NOMO-1 (cell line): ENCODE data around the gene ADAM12.
"Not testable (repeated sequence)": the region's sequence is repeated elsewhere in the genome, so short reads cannot be mapped to it uniquely, and the experiment has no call there.

Experiments
- DNase-seq, 2 experiments: peaks; one replicate each; lab custom pipeline; 2025; ENCODE audit not compliant: unreplicated experiment in 2 of 2; lab: John Stamatoyannopoulos, UW

The ADAM12 gene

GRCh38 chr10:126405239-126405775 is 17.0 kb upstream of the ADAM12 start:
- no peak for DNase-seq

GRCh38 chr10:126402721-126403695 is 14.7 kb upstream of the ADAM12 start:
- DNase-seq: no peak

GRCh38 chr10:126400641-126401040 is 12.4 kb upstream of the ADAM12 start:
- no peak for DNase-seq

DNA sequence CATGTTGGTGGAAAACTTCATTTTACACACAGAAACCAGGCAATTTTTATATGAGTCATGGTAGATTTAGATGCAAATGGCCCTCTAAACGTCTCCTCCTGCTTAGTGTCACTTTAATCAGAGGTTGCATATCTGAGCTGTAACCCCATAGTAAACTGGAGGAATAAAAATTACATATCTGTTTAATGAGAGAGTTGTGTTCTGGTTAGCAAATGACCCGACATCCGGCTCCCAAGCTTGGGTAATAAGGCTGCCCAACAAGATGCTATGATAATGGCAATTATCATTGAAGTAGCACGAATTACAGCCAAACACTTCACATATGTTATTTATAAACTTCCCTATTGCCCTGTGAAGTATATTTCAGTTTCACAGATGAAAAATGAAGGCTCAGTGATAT is 10.6 kb upstream of the ADAM12 start:
- DNase-seq: no peak

DNA sequence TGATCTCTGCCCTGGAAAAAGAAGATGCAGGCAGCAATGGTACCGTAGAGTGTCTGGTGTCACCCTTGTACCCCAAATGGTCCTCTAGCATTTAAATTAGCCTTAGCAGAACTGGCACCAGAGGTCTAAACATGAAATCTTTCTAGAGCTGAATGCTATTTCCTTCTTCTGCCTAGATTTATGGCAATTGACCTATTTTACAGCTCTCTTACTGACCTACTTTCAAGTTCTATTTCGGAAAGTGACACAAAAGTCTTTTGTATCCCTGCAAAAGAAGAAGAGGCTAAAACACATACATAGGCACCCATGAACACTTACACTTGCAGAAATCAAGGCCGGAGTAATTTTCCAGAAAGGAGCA is 10.1 kb upstream of the ADAM12 start:
- DNase-seq: no peak

- no peak for DNase-seq
Measured at GRCh38 chr10:126397640-126398382, 9.5 kb upstream of the ADAM12 start.

- DNase-seq: no peak
Measured at GRCh38 chr10:126397156-126397555, 8.9 kb upstream of the ADAM12 start.

GRCh38 chr10:126394948-126395347 is 6.7 kb upstream of the ADAM12 start:
- no peak for DNase-seq

GRCh38 chr10:126393076-126393475 is 4.8 kb upstream of the ADAM12 start:
- DNase-seq: no peak

- no peak for DNase-seq
Measured at GRCh38 chr10:126392469-126392868, 4.2 kb upstream of the ADAM12 start.

DNA sequence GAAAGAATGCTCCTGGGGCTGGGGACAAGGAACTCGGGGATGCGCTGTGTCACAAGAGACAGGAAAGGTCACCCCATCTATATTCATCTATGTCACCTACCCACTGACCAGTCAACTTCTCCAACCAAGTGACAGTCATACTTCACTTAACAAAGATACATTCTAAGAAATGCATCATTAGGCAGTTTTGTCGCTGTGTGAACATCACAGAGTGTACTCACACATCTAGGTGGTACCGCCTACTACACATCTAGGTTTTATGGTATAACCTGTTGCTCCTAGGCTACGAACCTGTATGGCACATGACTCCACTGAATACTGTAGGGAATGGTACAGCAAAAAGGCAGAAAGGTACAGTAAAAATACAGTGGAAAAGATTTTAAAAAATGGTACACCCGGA is 3.8 kb upstream of the ADAM12 start:
- no peak for DNase-seq

- DNase-seq: no peak
Measured at GRCh38 chr10:126391192-126391885, 3.1 kb upstream of the ADAM12 start.

GRCh38 chr10:126390324-126390723 is 2.0 kb upstream of the ADAM12 start:
- DNase-seq: no peak

DNA sequence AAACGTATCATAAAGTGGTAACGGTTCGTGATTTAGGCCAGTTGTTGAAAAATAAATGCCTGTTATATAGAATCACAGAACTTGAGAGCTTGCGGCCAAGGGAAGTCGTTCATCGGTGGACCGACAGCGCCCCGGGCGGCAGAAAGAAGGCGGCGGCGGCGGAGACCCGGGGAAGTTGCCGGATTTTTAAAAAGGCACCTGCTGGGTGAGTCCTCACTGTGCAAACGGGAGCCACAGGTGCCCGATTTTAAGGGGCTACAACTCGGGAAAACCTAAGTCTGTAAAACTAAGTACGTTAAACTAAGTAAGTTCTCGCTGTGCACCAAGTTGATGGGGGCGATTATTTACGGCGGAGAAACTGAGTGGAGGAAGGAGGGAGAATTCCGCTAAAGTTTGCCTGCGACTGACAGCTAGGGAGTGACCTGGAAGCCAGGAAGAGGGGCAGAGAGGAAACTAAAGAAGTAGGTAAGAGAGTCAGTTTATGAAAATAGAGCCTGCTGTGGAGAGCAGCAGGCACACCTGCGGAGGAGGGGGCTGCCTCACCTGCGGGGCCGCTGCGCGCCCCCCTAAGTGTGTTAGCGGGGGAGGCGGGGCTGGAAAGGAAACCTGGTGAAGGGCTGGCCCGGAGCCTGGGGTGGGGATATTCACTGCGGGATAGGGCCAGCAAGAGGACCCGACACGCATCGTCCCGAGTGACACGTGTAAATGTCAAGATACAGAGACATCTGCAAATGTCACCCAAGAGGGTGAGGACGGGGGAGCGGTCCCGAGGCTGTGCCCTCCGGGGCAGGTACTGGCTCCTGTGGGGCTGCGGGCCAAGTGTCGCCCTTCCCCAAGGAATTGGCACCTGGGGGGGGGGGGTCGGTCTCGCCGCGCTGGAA is 996 bp downstream of the ADAM12 start:
- no peak for DNase-seq

DNA sequence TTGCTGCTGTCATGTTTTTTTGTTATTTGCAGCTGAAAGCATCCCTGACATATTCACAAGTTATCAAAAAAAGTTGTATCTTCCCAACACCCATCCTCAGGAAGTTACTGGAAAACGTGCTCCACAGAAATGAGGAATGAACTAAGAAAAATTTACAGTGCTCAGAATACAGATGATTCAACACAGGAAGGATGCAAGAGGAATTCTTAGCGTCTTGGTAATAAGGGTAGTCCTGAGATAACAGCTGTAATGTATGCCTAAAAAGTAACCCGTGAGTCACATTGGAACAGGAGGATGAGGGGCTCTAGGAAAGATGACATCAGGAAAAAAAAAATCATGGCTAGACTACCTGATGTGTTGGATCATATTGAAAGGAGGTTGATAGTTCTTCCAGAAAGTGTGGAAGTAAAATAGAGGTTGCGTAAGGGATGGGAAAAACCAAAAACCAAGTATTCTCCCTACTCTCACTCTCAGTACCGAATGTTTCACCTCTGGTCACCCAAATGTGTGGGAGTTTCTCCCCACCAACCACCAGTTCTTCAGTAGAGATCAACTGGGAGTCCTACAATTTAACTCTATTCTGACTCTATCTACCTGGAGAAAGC is 3.9 kb downstream of the ADAM12 start:
- DNase-seq: no peak

DNA sequence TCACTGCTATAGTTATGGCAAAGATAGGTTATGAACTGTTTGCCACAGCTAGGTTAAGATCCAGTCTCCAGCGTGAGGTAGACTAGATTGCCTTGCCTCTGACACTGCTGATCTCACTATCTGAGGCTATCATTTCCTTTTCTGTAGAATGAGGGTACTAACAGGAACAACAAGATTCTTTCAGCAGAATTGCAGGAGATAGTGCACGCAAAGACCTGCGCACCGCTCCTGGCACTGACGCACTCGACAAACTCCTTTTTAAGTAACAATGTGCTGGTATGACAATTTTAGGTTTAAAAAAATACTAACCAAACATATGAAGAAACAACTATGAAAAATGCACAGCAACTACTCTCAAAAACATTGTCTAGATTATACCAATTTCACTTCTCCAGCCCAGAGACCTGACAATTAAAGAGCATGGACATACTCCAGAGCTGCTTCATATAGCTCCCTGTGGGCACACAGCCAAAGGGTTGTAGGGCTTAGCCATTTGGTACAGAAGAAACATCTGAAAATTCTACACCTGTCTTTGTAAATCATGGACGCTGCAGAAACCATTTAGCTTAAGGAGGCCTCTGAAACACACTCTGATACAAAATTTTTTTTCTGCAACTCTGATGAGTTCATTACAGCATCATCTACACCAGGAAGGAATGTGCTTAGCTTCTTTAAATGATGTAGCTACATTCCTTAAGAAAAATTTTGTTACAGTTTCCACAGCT is 7.8 kb downstream of the ADAM12 start:
- no peak for DNase-seq

- not testable (repeated sequence) for DNase-seq
Measured at GRCh38 chr10:126379166-126379565, 9.1 kb downstream of the ADAM12 start.

- no peak for DNase-seq
Measured at GRCh38 chr10:126376956-126377355, 11.3 kb downstream of the ADAM12 start.

DNA sequence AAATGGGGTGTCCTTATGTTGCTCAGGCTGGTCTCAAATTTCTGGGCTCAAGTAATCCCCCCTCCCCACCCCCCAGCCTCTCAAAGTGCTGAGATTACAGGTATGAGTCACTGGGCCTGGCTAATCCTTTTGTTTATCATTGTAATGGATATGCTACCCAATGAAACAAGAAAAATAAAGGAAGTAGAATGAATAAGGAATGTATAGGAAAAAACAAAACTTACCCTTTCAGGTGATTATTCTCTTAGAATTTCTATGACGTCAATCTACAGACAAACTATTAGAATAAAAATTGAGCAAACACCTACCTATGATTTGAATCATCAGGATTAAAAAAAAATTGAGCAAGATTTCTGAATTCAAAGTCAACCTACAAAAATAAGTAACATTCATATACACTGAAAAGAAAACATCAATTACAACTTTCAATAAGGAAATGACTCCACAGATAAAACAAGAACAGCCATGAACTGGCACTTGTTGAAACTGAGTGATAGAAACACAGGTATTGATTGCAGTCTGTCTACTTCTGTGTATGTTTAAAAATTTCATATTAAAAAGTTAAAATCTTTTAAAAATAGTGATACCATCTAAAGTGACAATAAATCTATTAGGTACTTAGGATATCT is 12.2 kb downstream of the ADAM12 start:
- DNase-seq: no peak
